Keratinocyte (primary cell): ENCODE results near the gene RORB. TPM values are rescaled to one million over a fixed set of nuclear protein-coding genes. Genes with fewer than 3 reads are reported as not detected.

Source experiments
- DNase-seq: peaks from one replicate; pipeline ENCODE4 v3.0.0-alpha.2; 2011; ENCODE audit warnings: low read depth, missing footprints, low spot score
- FAIRE-seq: peaks from 2 replicates; lab custom pipeline; 2011; peaks lifted over from hg19 to GRCh38; lab: Jason Lieb, UNC
- H2AFZ ChIP-seq: 2 replicates; pipeline ENCODE4 v1.6.0; 2012; ENCODE audit warnings: low read length, control low read depth, inconsistent platforms; ENCODE audit not compliant: control insufficient read depth
- H3K27ac ChIP-seq: 2 replicates; pipeline ENCODE4 v1.5.1; 2011; ENCODE audit warnings: low read length; ENCODE audit not compliant: control insufficient read depth, insufficient read depth
- H3K27me3 ChIP-seq: 3 replicates; pipeline ENCODE4 v1.6.0; 2011; ENCODE audit warnings: low read length; ENCODE audit not compliant: control insufficient read depth, insufficient read depth; ENCODE audit errors: extremely low read depth
- H3K36me3 ChIP-seq, 2 experiments: 2 replicates in 1 of 2; 3 replicates in 1 of 2; pipeline ENCODE4 v1.5.1; 2011; ENCODE audit warnings: low read length in 2 of 2, mild to moderate bottlenecking in 1 of 2; ENCODE audit not compliant: control insufficient read depth in 2 of 2, insufficient read depth in 2 of 2; ENCODE audit errors: extremely low read depth in 1 of 2
- H3K4me1 ChIP-seq: 3 replicates; pipeline ENCODE4 v1.5.1; 2011; ENCODE audit warnings: low read length; ENCODE audit not compliant: control insufficient read depth, insufficient read depth; ENCODE audit errors: extremely low read depth
- H3K4me2 ChIP-seq: 3 replicates; pipeline ENCODE4 v1.6.0; 2011; ENCODE audit warnings: low read depth, low read length; ENCODE audit not compliant: control insufficient read depth, insufficient read depth; ENCODE audit errors: extremely low read depth
- H3K4me3 ChIP-seq, 3 experiments: fragments of 200-600 bp in 1 of 3; sonication (generic) in 1 of 3; 2 replicates in 2 of 3; 3 replicates in 1 of 3; pipeline ENCODE4 v1.5.1; 2011 to 2016; ENCODE audit warnings: low read length in 3 of 3, mild to moderate bottlenecking in 3 of 3, control low read depth in 2 of 3, inconsistent platforms in 1 of 3, low read depth in 1 of 3, mixed read lengths in 1 of 3, mixed run types in 1 of 3, moderate library complexity in 1 of 3; ENCODE audit not compliant: control insufficient read depth in 2 of 3, insufficient read depth in 2 of 3; ENCODE audit errors: extremely low read depth in 1 of 3
- H3K79me2 ChIP-seq: 2 replicates; pipeline ENCODE4 v1.6.0; 2012; ENCODE audit warnings: low read length; ENCODE audit not compliant: control insufficient read depth, insufficient read depth
- H3K9ac ChIP-seq: 3 replicates; pipeline ENCODE4 v1.6.0; 2011; ENCODE audit warnings: low read length; ENCODE audit not compliant: control insufficient read depth, insufficient read depth; ENCODE audit errors: extremely low read depth
- H3K9me1 ChIP-seq: 3 replicates; pipeline ENCODE4 v1.6.0; 2011; ENCODE audit warnings: low read length; ENCODE audit not compliant: control insufficient read depth, insufficient read depth; ENCODE audit errors: extremely low read depth
- H3K9me3 ChIP-seq: 2 replicates; pipeline ENCODE4 v1.5.1; 2012; ENCODE audit warnings: low read depth, low read length; ENCODE audit not compliant: control insufficient read depth
- H4K20me1 ChIP-seq: 3 replicates; pipeline ENCODE4 v1.6.0; 2011; ENCODE audit warnings: low read length; ENCODE audit not compliant: control insufficient read depth, insufficient read depth; ENCODE audit errors: extremely low read depth
- EZH2 ChIP-seq: IDR thresholded peaks from one replicate; pipeline ENCODE4 v1.6.1; 2012; ENCODE audit warnings: inconsistent platforms, mild to moderate bottlenecking, low read length, moderate library complexity
- dilution Hi-C: fragments of 300-500 bp; cut with MboI; formaldehyde crosslinking; loops from one replicate; pipeline ENCODE4 v1.7.0; 2020; ENCODE audit warnings: low sequenced_read_pairs; ENCODE audit not compliant: extremely low pct_ligation_motif_present
- polyA plus RNA-seq, 5 experiments: library from polyadenylated mRNA; depleted of rRNA in 3 of 5; stranded (reverse) in 3 of 5; stranded (forward) in 1 of 5; unstranded in 1 of 5; fragments of >200 nt; gene quantifications; 1 replicate in 1 of 5; 2 replicates in 3 of 5; 3 replicates in 1 of 5; pipeline versions ENCODE4 v1.2.1 to v1.2.3, GENCODE V29; 2011 to 2012; ENCODE audit warnings: missing spikeins in 2 of 5, low read depth in 1 of 5, low replicate concordance in 1 of 5
- TF ChIP-seq, protein P1 (sequence below), 3 experiments: IDR thresholded peaks in 1 of 3; conservative IDR thresholded peaks in 1 of 3; optimal IDR thresholded peaks in 1 of 3; 2 replicates in 2 of 3; 3 replicates in 1 of 3; pipeline versions ENCODE3 to v1.5.1; 2011; ENCODE audit warnings: low read length in 3 of 3, mild to moderate bottlenecking in 3 of 3, moderate library complexity in 2 of 3, control low read depth in 1 of 3, inconsistent platforms in 1 of 3; ENCODE audit not compliant: insufficient read depth in 2 of 3; ENCODE audit errors: extremely low read depth in 1 of 3

RORB gene
- polyA plus RNA-seq, 1 donor (not counting 4 experiments of a cell fraction or from before 2014, with no cell fraction given), result not detected

DNA sequence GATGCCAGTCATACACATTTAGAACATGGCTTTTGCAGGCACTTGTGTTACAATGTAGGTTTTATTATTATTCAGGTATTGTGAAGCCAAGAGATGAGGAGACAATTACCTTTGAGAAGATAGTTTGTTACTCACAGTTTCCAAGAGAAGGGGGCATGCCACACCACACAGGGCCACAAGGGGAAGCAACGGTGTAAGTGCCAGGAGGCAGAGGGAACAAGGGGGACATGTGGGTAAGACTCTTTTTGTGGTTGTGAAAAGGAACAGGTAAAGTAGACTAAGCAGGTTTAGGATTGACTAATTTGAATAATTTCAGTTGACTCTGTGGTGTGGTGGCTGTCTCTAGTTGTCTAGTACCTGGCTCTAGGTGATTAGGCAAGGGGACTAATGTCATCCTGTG lies 199.4 kb downstream of the RORB start:
- dilution Hi-C loops, result no loop called here
- no peak overlapping the region for H3K4me3 ChIP-seq
- no peaks in the 10 kb centered on the region for H4K20me1 ChIP-seq
- FAIRE-seq, result no peak
- no peak overlapping the region for H3K9ac ChIP-seq
- H3K9me1 ChIP-seq, result no peaks in the 10 kb centered on the region
- no peak for DNase-seq
- no peak overlapping the region for H3K27ac ChIP-seq
- H3K36me3 ChIP-seq, result no peaks in the 10 kb centered on the region
- no peak overlapping the region for H2AFZ ChIP-seq
- no peaks in the 10 kb centered on the region for H3K9me3 ChIP-seq
- no peak overlapping the region for H3K4me2 ChIP-seq
- H3K4me1 ChIP-seq, result no peaks in the 10 kb centered on the region
- no peaks in the 10 kb centered on the region for H3K27me3 ChIP-seq
- TF ChIP-seq EZH2, result no peak
- TF ChIP-seq, protein P1, sequence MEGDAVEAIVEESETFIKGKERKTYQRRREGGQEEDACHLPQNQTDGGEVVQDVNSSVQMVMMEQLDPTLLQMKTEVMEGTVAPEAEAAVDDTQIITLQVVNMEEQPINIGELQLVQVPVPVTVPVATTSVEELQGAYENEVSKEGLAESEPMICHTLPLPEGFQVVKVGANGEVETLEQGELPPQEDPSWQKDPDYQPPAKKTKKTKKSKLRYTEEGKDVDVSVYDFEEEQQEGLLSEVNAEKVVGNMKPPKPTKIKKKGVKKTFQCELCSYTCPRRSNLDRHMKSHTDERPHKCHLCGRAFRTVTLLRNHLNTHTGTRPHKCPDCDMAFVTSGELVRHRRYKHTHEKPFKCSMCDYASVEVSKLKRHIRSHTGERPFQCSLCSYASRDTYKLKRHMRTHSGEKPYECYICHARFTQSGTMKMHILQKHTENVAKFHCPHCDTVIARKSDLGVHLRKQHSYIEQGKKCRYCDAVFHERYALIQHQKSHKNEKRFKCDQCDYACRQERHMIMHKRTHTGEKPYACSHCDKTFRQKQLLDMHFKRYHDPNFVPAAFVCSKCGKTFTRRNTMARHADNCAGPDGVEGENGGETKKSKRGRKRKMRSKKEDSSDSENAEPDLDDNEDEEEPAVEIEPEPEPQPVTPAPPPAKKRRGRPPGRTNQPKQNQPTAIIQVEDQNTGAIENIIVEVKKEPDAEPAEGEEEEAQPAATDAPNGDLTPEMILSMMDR (optimal IDR thresholded peaks at IDR 0.05 in 1 of 3, IDR thresholded peaks at IDR 0.05 in 1 of 3, conservative IDR thresholded peaks at IDR 0.05 in 1 of 3; ENCODE audit: extremely low read depth in 1 of 3, insufficient read depth in 2 of 3, low read length in 3 of 3), result peak in 1 of 3 experiments; percentile 18
- no peaks in the 10 kb centered on the region for H3K79me2 ChIP-seq

DNA sequence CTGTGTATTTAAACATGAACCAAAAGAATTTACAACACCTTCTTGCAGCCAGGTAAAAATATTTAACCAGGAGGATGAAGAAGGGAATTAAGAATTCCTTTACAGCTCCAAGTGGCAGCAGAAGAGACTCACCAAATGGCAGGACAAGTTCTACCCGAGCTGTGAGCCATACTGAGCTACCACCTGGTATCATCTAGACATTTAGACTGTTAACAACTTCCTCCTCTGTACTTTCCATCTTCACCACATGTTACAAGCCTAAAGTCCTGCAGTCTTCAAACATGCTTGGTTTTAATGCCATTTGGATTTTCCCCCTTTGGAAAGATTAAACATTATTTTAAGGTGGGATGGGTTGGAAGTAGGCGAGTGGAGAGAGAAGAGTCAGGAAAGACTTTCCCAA lies 200.4 kb downstream of the RORB start:
- Histone ChIP-seq H3K9ac (no peak overlapping the region), H3K4me1 (no peaks in the 10 kb centered on the region), H3K36me3 (no peaks in the 10 kb centered on the region), H3K9me3 (no peaks in the 10 kb centered on the region), H3K4me2 (no peak overlapping the region), H3K79me2 (no peaks in the 10 kb centered on the region), H3K9me1 (no peaks in the 10 kb centered on the region), H3K4me3 (no peak overlapping the region), H4K20me1 (no peaks in the 10 kb centered on the region), H2AFZ (no peak overlapping the region), H3K27me3 (no peaks in the 10 kb centered on the region), H3K27ac (no peak overlapping the region)
- DNase-seq (no peak), FAIRE-seq (no peak)
- dilution Hi-C loops, result no loop called here
- TF ChIP-seq, protein P1 (optimal IDR thresholded peaks at IDR 0.05 in 1 of 3, IDR thresholded peaks at IDR 0.05 in 1 of 3, conservative IDR thresholded peaks at IDR 0.05 in 1 of 3; ENCODE audit: extremely low read depth in 1 of 3, insufficient read depth in 2 of 3, low read length in 3 of 3), result no peak
- TF ChIP-seq EZH2, result no peak
